AG04450 (cell line): ENCODE data around the gene MALT1. TPM values are rescaled to one million over a fixed set of nuclear protein-coding genes. Genes with fewer than 3 reads are reported as not detected.
A peak's percentile ranks its signal among the peaks of the same experiment; 100 is the strongest.

ENCODE experiments used
- CTCF ChIA-PET: fragments of 300-600, 350-600 bp; formaldehyde crosslinking; extraction: SDS; loops from one replicate; lab custom pipeline; 2022; ENCODE audit warnings: antibody characterized with exemption, inconsistent platforms; lab: Charles Lee
- POLR2A ChIA-PET: fragments of 350-600 bp; formaldehyde crosslinking; extraction: SDS; loops from one replicate; lab custom pipeline; 2021; ENCODE audit warnings: antibody characterized with exemption, inconsistent platforms; lab: Yijun Ruan, JAX
- DNase-seq: peaks from one replicate; pipeline ENCODE4 v3.0.0-alpha.2; 2011; ENCODE audit warnings: low read depth, low spot score
- H3K27ac ChIP-seq: one replicate; pipeline ENCODE4 v1.5.1; 2012; ENCODE audit warnings: low read depth, low read length, control low read depth
- H3K27me3 ChIP-seq: one replicate; pipeline ENCODE4 v1.6.0; 2012; ENCODE audit warnings: low read length; ENCODE audit not compliant: control insufficient read depth, insufficient read depth
- H3K4me3 ChIP-seq: 2 replicates; pipeline ENCODE4 v1.5.1; 2011; ENCODE audit warnings: mild to moderate bottlenecking, low read depth, low read length, control low read depth
- H3K9me3 ChIP-seq: 2 replicates; pipeline ENCODE4 v1.5.1; 2012; ENCODE audit warnings: low read length; ENCODE audit not compliant: control insufficient read depth, insufficient read depth
- polyA plus RNA-seq: library from polyadenylated mRNA; depleted of rRNA; stranded (reverse); fragments of >200 nt; gene quantifications from 2 replicates; pipeline ENCODE4 v1.2.3, GENCODE V29; 2011
- TF ChIP-seq, protein P1 (sequence below): IDR thresholded peaks from 2 replicates; pipeline ENCODE4 v1.5.1; 2011; ENCODE audit warnings: low read depth, low read length, control low read depth, inconsistent platforms

The MALT1 gene
- polyA plus RNA-seq, 1 experiment, result 24.3 TPM

DNA sequence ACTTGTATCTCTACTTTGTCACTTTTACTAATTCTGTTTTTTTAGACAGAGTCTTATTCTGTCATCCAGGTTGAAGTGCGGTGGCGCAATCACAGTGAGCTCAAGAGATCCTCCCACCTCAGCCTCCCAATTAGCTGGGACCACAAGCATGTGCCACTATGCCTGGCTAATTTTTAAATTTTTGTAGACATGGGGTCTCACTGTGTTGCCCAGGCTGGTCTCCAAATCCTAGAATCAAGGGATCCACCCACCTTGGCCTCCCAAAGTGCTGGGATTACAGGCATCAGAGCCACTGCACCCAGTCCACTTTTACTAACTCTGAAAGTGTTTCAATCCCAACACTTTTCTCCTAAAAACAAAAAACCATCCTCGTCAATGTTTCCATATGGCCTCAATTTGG is 94.9 kb downstream of the MALT1 start:
- TF ChIP-seq, protein P1, sequence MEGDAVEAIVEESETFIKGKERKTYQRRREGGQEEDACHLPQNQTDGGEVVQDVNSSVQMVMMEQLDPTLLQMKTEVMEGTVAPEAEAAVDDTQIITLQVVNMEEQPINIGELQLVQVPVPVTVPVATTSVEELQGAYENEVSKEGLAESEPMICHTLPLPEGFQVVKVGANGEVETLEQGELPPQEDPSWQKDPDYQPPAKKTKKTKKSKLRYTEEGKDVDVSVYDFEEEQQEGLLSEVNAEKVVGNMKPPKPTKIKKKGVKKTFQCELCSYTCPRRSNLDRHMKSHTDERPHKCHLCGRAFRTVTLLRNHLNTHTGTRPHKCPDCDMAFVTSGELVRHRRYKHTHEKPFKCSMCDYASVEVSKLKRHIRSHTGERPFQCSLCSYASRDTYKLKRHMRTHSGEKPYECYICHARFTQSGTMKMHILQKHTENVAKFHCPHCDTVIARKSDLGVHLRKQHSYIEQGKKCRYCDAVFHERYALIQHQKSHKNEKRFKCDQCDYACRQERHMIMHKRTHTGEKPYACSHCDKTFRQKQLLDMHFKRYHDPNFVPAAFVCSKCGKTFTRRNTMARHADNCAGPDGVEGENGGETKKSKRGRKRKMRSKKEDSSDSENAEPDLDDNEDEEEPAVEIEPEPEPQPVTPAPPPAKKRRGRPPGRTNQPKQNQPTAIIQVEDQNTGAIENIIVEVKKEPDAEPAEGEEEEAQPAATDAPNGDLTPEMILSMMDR, result no peak
- peaks cover 15% of the 10 kb centered on the region for H3K27me3 ChIP-seq
- H3K27ac ChIP-seq, result no peak overlapping the region
- CTCF ChIA-PET, result interaction anchor here (0.8 to 9.7 kb wide), 2 partner anchors 227 to 302 kb away, joined by 3 to 269 read pairs; no protein-coding TSS in a partner anchor
- POLR2A ChIA-PET, result no interaction called here
- no peaks in the 10 kb centered on the region for H3K9me3 ChIP-seq
- DNase-seq, result no peak
- H3K4me3 ChIP-seq, result no peak overlapping the region

DNA sequence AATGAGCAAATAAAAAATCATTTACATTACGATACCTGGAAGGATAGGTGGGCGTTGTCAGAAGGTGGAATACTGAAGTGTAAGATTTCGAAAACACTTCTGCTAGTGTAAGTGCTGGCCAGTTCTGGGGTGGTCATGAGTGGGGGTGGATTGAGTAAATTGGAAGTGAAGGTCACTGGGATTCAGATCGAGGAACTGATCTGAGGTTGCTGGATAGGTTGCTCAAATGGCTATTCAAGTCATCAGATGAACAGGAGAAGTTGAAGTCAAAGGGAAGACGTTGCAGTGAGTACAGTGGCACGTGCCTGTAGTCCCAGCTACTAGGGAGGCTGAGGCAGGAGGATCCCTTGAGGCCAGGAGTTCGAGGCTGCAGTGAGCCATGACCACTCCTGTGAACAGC is 95.7 kb downstream of the MALT1 start:
- Histone ChIP-seq H3K27ac (no peak overlapping the region), H3K4me3 (no peak overlapping the region), H3K27me3 (peaks cover 15% of the 10 kb centered on the region), H3K9me3 (no peaks in the 10 kb centered on the region)
- CTCF ChIA-PET, result interaction anchor here (0.7 to 9.7 kb wide), 3 partner anchors 14 to 636 kb away, joined by 3 to 269 read pairs (median 3); no protein-coding TSS in a partner anchor
- DNase-seq, result no peak
- POLR2A ChIA-PET, result no interaction called here
- TF ChIP-seq, protein P1, result no peak

- Histone ChIP-seq H3K9me3 (no peaks in the 10 kb centered on the region), H3K4me3 (peak overlapping the region; percentile 41), H3K27ac (no peak overlapping the region), H3K27me3 (peaks cover 15% of the 10 kb centered on the region)
- CTCF ChIA-PET, result interaction anchor here (0.6 to 9.7 kb wide), 33 partner anchors 9 to 634 kb away, joined by 3 to 269 read pairs (median 4); no protein-coding TSS in a partner anchor
- TF ChIP-seq, protein P1, result peak; percentile 83
- POLR2A ChIA-PET, result interaction anchor here (0.6 to 0.9 kb wide), 2 partner anchors 179 to 302 kb away, joined by 3 to 6 read pairs; no protein-coding TSS in a partner anchor
- DNase-seq, result no peak
These were observed 97.2 kb downstream of the MALT1 start for GRCh38 chr18:58768293-58768974.

GRCh38 chr18:58769321-58769720 is 98.1 kb downstream of the MALT1 start:
- Histone ChIP-seq H3K27me3 (peaks cover 15% of the 10 kb centered on the region), H3K9me3 (no peaks in the 10 kb centered on the region), H3K27ac (no peak overlapping the region), H3K4me3 (no peak overlapping the region)
- CTCF ChIA-PET, result interaction anchor here (0.6 to 9.7 kb wide), 26 partner anchors 8 to 480 kb away, joined by 3 to 269 read pairs (median 4); no protein-coding TSS in a partner anchor
- POLR2A ChIA-PET, result no interaction called here
- TF ChIP-seq, protein P1, result no peak
- no peak for DNase-seq

DNA sequence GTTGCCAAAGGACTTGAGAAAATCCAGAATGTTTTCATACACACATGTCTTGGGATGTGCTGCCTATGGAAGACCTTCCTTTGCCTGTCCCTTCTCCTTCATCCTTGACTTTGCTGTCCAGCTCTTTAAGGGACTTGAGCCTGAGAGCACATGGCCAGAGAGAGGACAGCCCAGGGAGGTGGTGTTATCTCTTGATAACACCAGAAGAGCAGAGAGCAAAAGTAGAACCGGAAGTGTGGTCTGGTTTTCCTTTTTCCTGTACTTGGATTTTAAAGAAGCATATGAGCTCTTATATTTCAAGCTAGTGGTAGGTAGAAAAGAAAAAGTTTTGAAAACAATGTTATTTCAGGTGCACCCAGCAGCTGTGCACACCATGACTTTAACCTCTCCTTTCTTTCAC is 99.3 kb downstream of the MALT1 start:
- CTCF ChIA-PET, result interaction anchor here (2.0 to 9.7 kb wide), 2 partner anchors 10 to 298 kb away, joined by 10 to 269 read pairs; no protein-coding TSS in a partner anchor
- Histone ChIP-seq H3K9me3 (no peaks in the 10 kb centered on the region), H3K27me3 (peaks cover 8% of the 10 kb centered on the region), H3K27ac (no peak overlapping the region), H3K4me3 (no peak overlapping the region)
- POLR2A ChIA-PET, result no interaction called here
- no peak for DNase-seq
- TF ChIP-seq, protein P1, result no peak
